ENCODE data around the gene GRIFIN. TPM values are rescaled to one million over a fixed set of nuclear protein-coding genes. Genes with fewer than 3 reads are reported as not detected.
A peak's percentile ranks its signal among the peaks of the same experiment; 100 is the strongest.

The GRIFIN gene
- total RNA-seq, 2 donors from 2014 or later: not detected

- peak; percentile 90 for TF ChIP-seq CTCF (IDR thresholded peaks at IDR 0.05)
- DNase-seq: peak; percentile 90
- no peaks in the 10 kb centered on the region for H3K27me3 ChIP-seq
- intact Hi-C loops (cut with DNase I): no loop called here
- H3K9me3 ChIP-seq: no peaks in the 10 kb centered on the region
- H3K36me3 ChIP-seq: no peaks in the 10 kb centered on the region
- H3K4me1 ChIP-seq: peaks cover 8% of the 10 kb centered on the region
- peak overlapping the region; percentile 30 for H3K4me3 ChIP-seq
- no peak overlapping the region for H3K27ac ChIP-seq
- H3K9ac ChIP-seq (ENCODE audit: low read depth in 2 of 2, low read length in 2 of 2): peak overlapping the region; percentile 70 to 81
Measured at GRCh38 chr7:2451171-2452073, 24.8 kb downstream of the GRIFIN start.

GRCh38 chr7:2450198-2451107 lies 25.7 kb downstream of the GRIFIN start:
- H3K9me3 ChIP-seq: no peaks in the 10 kb centered on the region
- H3K27me3 ChIP-seq: no peaks in the 10 kb centered on the region
- no peak for TF ChIP-seq CTCF (IDR thresholded peaks at IDR 0.05)
- H3K4me1 ChIP-seq: peaks cover 8% of the 10 kb centered on the region
- intact Hi-C loops (cut with DNase I): no loop called here
- H3K4me3 ChIP-seq: no peak overlapping the region
- H3K9ac ChIP-seq (ENCODE audit: low read depth in 2 of 2, low read length in 2 of 2): no peak overlapping the region
- no peaks in the 10 kb centered on the region for H3K36me3 ChIP-seq
- no peak overlapping the region for H3K27ac ChIP-seq
- DNase-seq: no peak

- Histone ChIP-seq H3K27ac (no peak overlapping the region), H3K27me3 (no peaks in the 10 kb centered on the region), H3K4me3 (no peak overlapping the region), H3K9me3 (no peaks in the 10 kb centered on the region), H3K4me1 (peaks cover 2% of the 10 kb centered on the region), H3K9ac (ENCODE audit: low read depth in 2 of 2, low read length in 2 of 2) (no peak overlapping the region), H3K36me3 (no peaks in the 10 kb centered on the region)
- TF ChIP-seq CTCF (IDR thresholded peaks at IDR 0.05): no peak
- no peak for DNase-seq
- intact Hi-C loops (cut with DNase I): loop anchor here (5.0 kb wide), 1 partner anchor 236 kb away; no protein-coding TSS in a partner anchor
Measured at GRCh38 chr7:2446676-2447075, 29.5 kb downstream of the GRIFIN start.

GRCh38 chr7:2445898-2446555 lies 30.2 kb downstream of the GRIFIN start:
- Histone ChIP-seq H3K4me3 (no peak overlapping the region), H3K36me3 (no peaks in the 10 kb centered on the region), H3K9ac (ENCODE audit: low read depth in 2 of 2, low read length in 2 of 2) (no peak overlapping the region), H3K27ac (no peak overlapping the region), H3K4me1 (no peaks in the 10 kb centered on the region), H3K9me3 (no peaks in the 10 kb centered on the region), H3K27me3 (no peaks in the 10 kb centered on the region)
- DNase-seq: no peak
- intact Hi-C loops (cut with DNase I): loop anchor here (5.0 kb wide), 1 partner anchor 236 kb away; no protein-coding TSS in a partner anchor
- TF ChIP-seq CTCF (IDR thresholded peaks at IDR 0.05): no peak

GRCh38 chr7:2445047-2445446 lies 31.2 kb downstream of the GRIFIN start:
- no peak for TF ChIP-seq CTCF (IDR thresholded peaks at IDR 0.05)
- intact Hi-C loops (cut with DNase I): loop anchor here (5.0 kb wide), 1 partner anchor 237 kb away; no protein-coding TSS in a partner anchor
- no peak for DNase-seq
- Histone ChIP-seq H3K36me3 (no peaks in the 10 kb centered on the region), H3K27me3 (no peaks in the 10 kb centered on the region), H3K9me3 (no peaks in the 10 kb centered on the region), H3K4me1 (no peaks in the 10 kb centered on the region), H3K27ac (no peak overlapping the region), H3K4me3 (no peak overlapping the region), H3K9ac (ENCODE audit: low read depth in 2 of 2, low read length in 2 of 2) (no peak overlapping the region)

All from colonic mucosa (tissue), 4 donors.